GM12878 (cell line): Measurements from ENCODE around the gene SMIM17. TPM values are rescaled to one million over a fixed set of nuclear protein-coding genes. Genes with fewer than 3 reads are reported as not detected.

Experiments
- ATAC-seq: fragments of 200-7000 bp; cut with Tn5 transposase; 3 replicates; pipeline ENCODE4 v1.9.1; 2020; ENCODE audit warnings: mild to moderate bottlenecking, moderate library complexity
- BruUV-seq: library from RNA; stranded (reverse); fragments of 400-500 nt; replicated peaks from 2 replicates; lab custom pipeline; 2021; lab: Mats Ljungman, UMichigan
- CTCF ChIA-PET: fragments of 300-600 bp; sonication (Branson Sonifier 250); formaldehyde crosslinking; extraction: SDS; loops from one replicate; lab custom pipeline; 2021; ENCODE audit warnings: inconsistent platforms; lab: Yijun Ruan, JAX
- POLR2A ChIA-PET: fragments of 350-600 bp; formaldehyde crosslinking; extraction: SDS; loops from one replicate; lab custom pipeline; 2021; ENCODE audit warnings: inconsistent platforms; lab: Charles Lee
- RAD21 ChIA-PET: fragments of 300-600 bp; sonication (Branson Sonifier 250); formaldehyde crosslinking; loops from one replicate; lab custom pipeline; 2023; ENCODE audit warnings: antibody characterized with exemption; ENCODE audit not compliant: unreplicated experiment; lab: Charles Lee
- SMC1A ChIA-PET: fragments of 300-600 bp; sonication (Branson Sonifier 250); formaldehyde crosslinking; loops from one replicate; lab custom pipeline; 2023; ENCODE audit not compliant: unreplicated experiment, uncharacterized antibody; lab: Charles Lee
- DNase-seq: peaks from one replicate; pipeline ENCODE4 v3.0.0-alpha.2; 2011; ENCODE audit warnings: low read depth, low spot score
- FAIRE-seq: peaks from 3 replicates; lab custom pipeline; 2011; peaks lifted over from hg19 to GRCh38; lab: Jason Lieb, UNC
- H2AFZ ChIP-seq: 2 replicates; pipeline ENCODE4 v1.6.0; 2011; ENCODE audit warnings: low read depth, low read length, control low read depth; ENCODE audit not compliant: control insufficient read depth
- H3K27ac ChIP-seq: 2 replicates; pipeline ENCODE4 v1.5.1; 2011; ENCODE audit warnings: control low read depth; ENCODE audit not compliant: control insufficient read depth, insufficient read depth
- H3K27me3 ChIP-seq, 2 experiments: replicated peaks in 1 of 2; 2 replicates each; pipeline versions ENCODE4 v1.6.0 to v1.6.1; 2011; ENCODE audit warnings: low read length in 1 of 2; ENCODE audit not compliant: control insufficient read depth in 2 of 2, insufficient read depth in 2 of 2
- H3K36me3 ChIP-seq, 2 experiments: 2 replicates each; pipeline ENCODE4 v1.5.1; 2011; ENCODE audit warnings: low read length in 1 of 2; ENCODE audit not compliant: control insufficient read depth in 2 of 2, insufficient read depth in 2 of 2
- H3K4me1 ChIP-seq: 2 replicates; pipeline ENCODE4 v1.6.1; 2011; ENCODE audit warnings: mild to moderate bottlenecking, low read length, moderate library complexity, mixed read lengths; ENCODE audit not compliant: control insufficient read depth, insufficient read depth
- H3K4me2 ChIP-seq: 2 replicates; pipeline ENCODE4 v1.6.0; 2011; ENCODE audit warnings: control low read depth; ENCODE audit not compliant: control insufficient read depth, insufficient read depth
- H3K4me3 ChIP-seq: fragments of 200-600 bp; sonication (generic); 2 replicates; pipeline ENCODE4 v1.5.1; 2016
- H3K79me2 ChIP-seq: 2 replicates; pipeline ENCODE4 v1.6.0; 2011; ENCODE audit warnings: low read length; ENCODE audit not compliant: control insufficient read depth, insufficient read depth
- H3K9ac ChIP-seq: 2 replicates; pipeline ENCODE4 v1.8.0; 2011; ENCODE audit warnings: low read length, control low read depth, mixed read lengths; ENCODE audit not compliant: control insufficient read depth, insufficient read depth
- H3K9me3 ChIP-seq: replicated peaks from 3 replicates; pipeline ENCODE4 v1.5.1; 2011; ENCODE audit warnings: mild to moderate bottlenecking, low read length; ENCODE audit not compliant: control insufficient read depth, insufficient read depth
- H4K20me1 ChIP-seq: 2 replicates; pipeline ENCODE4 v1.6.0; 2011; ENCODE audit not compliant: control insufficient read depth, insufficient read depth
- BCL11A ChIP-seq: IDR thresholded peaks from 2 replicates; pipeline ENCODE4 v1.6.1; 2011; ENCODE audit warnings: low read depth, low read length
- BMI1 ChIP-seq: fragments of 450-650 bp; IDR thresholded peaks from 2 replicates; pipeline ENCODE4 v1.6.1; 2016; ENCODE audit warnings: mild to moderate bottlenecking, moderate library complexity, borderline replicate concordance
- CBX3 ChIP-seq: fragments of 200-600 bp; sonication (generic); IDR thresholded peaks from 2 replicates; pipeline ENCODE4 v1.6.1; 2016; ENCODE audit warnings: low read depth, borderline replicate concordance
- CREM ChIP-seq: IDR thresholded peaks from 2 replicates; pipeline ENCODE4 v1.6.1; 2014; ENCODE audit warnings: antibody characterized with exemption, low read depth
- HDAC2 ChIP-seq: fragments of 200-600 bp; sonication (generic); IDR thresholded peaks from 2 replicates; pipeline ENCODE4 v1.6.1; 2017
- KLF5 ChIP-seq: fragments of 450-650 bp; IDR thresholded peaks from 2 replicates; pipeline ENCODE4 v1.6.1; 2014; ENCODE audit warnings: mild to moderate bottlenecking; ENCODE audit not compliant: partially characterized antibody
- MEF2A ChIP-seq: IDR thresholded peaks from 2 replicates; pipeline ENCODE4 v1.6.1; 2011; ENCODE audit warnings: low read depth, mild to moderate bottlenecking, low read length, moderate library complexity; ENCODE audit not compliant: insufficient read depth
- MYC ChIP-seq: IDR thresholded peaks from 2 replicates; pipeline ENCODE4 v1.6.1; 2011; ENCODE audit warnings: mild to moderate bottlenecking, low read length, moderate library complexity, inconsistent platforms; ENCODE audit not compliant: insufficient read depth, insufficient replicate concordance, insufficient read length, severe bottlenecking
- NFIC ChIP-seq: IDR thresholded peaks from 2 replicates; pipeline ENCODE4 v1.6.1; 2012; ENCODE audit warnings: low read depth, mild to moderate bottlenecking, inconsistent platforms, low read length, moderate library complexity
- NFYA ChIP-seq: IDR thresholded peaks from 2 replicates; pipeline ENCODE4 v1.6.1; 2011; ENCODE audit warnings: low read depth, mild to moderate bottlenecking, low read length, improper control_type of control experiment, borderline replicate concordance
- NFYB ChIP-seq: IDR thresholded peaks from 2 replicates; pipeline ENCODE4 v1.6.1; 2011; ENCODE audit warnings: low read depth, mild to moderate bottlenecking, low read length, improper control_type of control experiment, moderate library complexity; ENCODE audit not compliant: insufficient read depth
- POLR2AphosphoS2 ChIP-seq: IDR thresholded peaks from 2 replicates; pipeline ENCODE4 v1.6.1; 2011; ENCODE audit warnings: low read depth, mild to moderate bottlenecking, low read length, improper control_type of control experiment, moderate library complexity
- RCOR1 ChIP-seq: conservative IDR thresholded peaks from 2 replicates; pipeline ENCODE4 v1.6.1; 2012; ENCODE audit warnings: low read depth, low read length, improper control_type of control experiment
- RELB ChIP-seq: fragments of 450-650 bp; IDR thresholded peaks from 2 replicates; pipeline ENCODE4 v1.6.1; 2017; ENCODE audit warnings: low read depth, mild to moderate bottlenecking, moderate library complexity
- TAF1 ChIP-seq: IDR thresholded peaks from 2 replicates; pipeline ENCODE4 v1.6.1; 2011; ENCODE audit warnings: mild to moderate bottlenecking, low read depth, low read length, borderline replicate concordance
- TCF3 ChIP-seq: IDR thresholded peaks from 2 replicates; pipeline ENCODE4 v1.6.1; 2012; ENCODE audit warnings: low read depth, mild to moderate bottlenecking, low read length, borderline replicate concordance; ENCODE audit not compliant: insufficient read depth
- ZNF207 ChIP-seq: fragments of 450-650 bp; IDR thresholded peaks from 2 replicates; pipeline ENCODE4 v1.6.1; 2014; ENCODE audit warnings: antibody characterized with exemption, mild to moderate bottlenecking, borderline replicate concordance
- WGBS: methylation state at CpG from one replicate; pipeline ENCODE4 v1.1.6; 2016; ENCODE audit warnings: low lambda C conversion rate; ENCODE audit not compliant: insufficient replicate concordance, insufficient coverage; ENCODE audit errors: missing lambda C conversion rate; 5-methylcytosine and 5-hydroxymethylcytosine counted together
- in situ Hi-C: fragments of 300-500 bp; cut with MboI; formaldehyde crosslinking; loops from 9 replicates; pipeline ENCODE4 v1.14.3; 2018; ENCODE audit warnings: mixed read lengths
- intact Hi-C: fragments of 100-400 bp; cut with micrococcal nuclease; formaldehyde crosslinking; loops from one replicate; pipeline ENCODE4 v1.14.2; 2022; ENCODE audit not compliant: unreplicated experiment
- polyA plus RNA-seq, 11 experiments: library from polyadenylated mRNA; depleted of rRNA in 4 of 11; unstranded in 6 of 11; stranded (reverse) in 5 of 11; fragments of >200 nt; fragmentation: Nextera tagmentation in 4 of 11; fragmentation: Illumina TruSeq in 1 of 11; extraction: Ambion mirVana in 4 of 11; extraction: Trizol in 1 of 11; gene quantifications; 1 replicate in 1 of 11; 2 replicates in 10 of 11; pipeline versions ENCODE4 v1.2.1 to v1.2.3, GENCODE V29; 2011 to 2016; ENCODE audit warnings: inconsistent platforms in 2 of 11, missing spikeins in 2 of 11, low read depth in 1 of 11
- total RNA-seq, 4 experiments: library from RNA; depleted of rRNA in 3 of 4; stranded (reverse); fragments of >200 nt in 3 of 4; fragmentation: Illumina TruSeq in 1 of 4; extraction: Trizol in 1 of 4; gene quantifications; 2 replicates each; pipeline versions ENCODE4 v1.2.1 to v1.2.3, GENCODE V29; 2013 to 2021

Gene SMIM17
- total and polyA plus RNA-seq, 10 of the 15 experiments (the other 5 are each of a cell fraction or from before 2014, with no cell fraction given), result 0.07 to 0.23 (median 0.17) TPM; not detected in 6

GRCh38 chr19:56654151-56654550 lies 11.2 kb downstream of the SMIM17 start:
- H2AFZ ChIP-seq, result no peak overlapping the region
- no peak overlapping the region for H3K9ac ChIP-seq
- no peak overlapping the region for H3K4me2 ChIP-seq
- no peaks in the 10 kb centered on the region for H3K36me3 ChIP-seq
- TF ChIP-seq TAF1 (no peak), KLF5 (no peak), POLR2AphosphoS2 (no peak), NFYB (no peak), CREM (no peak), RELB (no peak), NFIC (no peak), RCOR1 (no peak), ZNF207 (no peak), BMI1 (no peak), MEF2A (no peak), BCL11A (no peak), NFYA (no peak), TCF3 (no peak), HDAC2 (no peak), CBX3 (no peak), MYC (no peak)
- H3K9me3 ChIP-seq, result no peaks in the 10 kb centered on the region; the same call in 2 of the 3 replicates
- no peak overlapping the region for H3K27ac ChIP-seq
- BruUV-seq, result no TSS peak
- POLR2A ChIA-PET, result no interaction called here
- RAD21 ChIA-PET, result no interaction called here
- CTCF ChIA-PET, result no interaction called here
- ATAC-seq, result no peak
- no peaks in the 10 kb centered on the region for H4K20me1 ChIP-seq
- 32% methylated on average over 3 of the region's 3 CpGs for WGBS
- intact Hi-C loops (no loop called here), in situ Hi-C loops (no loop called here)
- no peaks in the 10 kb centered on the region for H3K27me3 ChIP-seq
- no peak for DNase-seq
- H3K79me2 ChIP-seq, result no peaks in the 10 kb centered on the region
- SMC1A ChIA-PET, result no interaction called here
- H3K4me3 ChIP-seq, result no peak overlapping the region
- H3K4me1 ChIP-seq, result no peaks in the 10 kb centered on the region
- no peak for FAIRE-seq
